ENCODE results near the gene LMO1. TPM values are rescaled to one million over a fixed set of nuclear protein-coding genes. Genes with fewer than 3 reads are reported as not detected.

The LMO1 gene
- total and polyA plus RNA-seq, 10 of the 15 experiments (the other 5 are each of a cell fraction or from before 2014, with no cell fraction given), result not detected

GRCh38 chr11:8260202-8260966 is 3.3 kb downstream of the LMO1 start (continued):
- TF ChIP-seq CEBPZ (IDR thresholded peaks at IDR 0.05; ENCODE audit: low read depth, low read length) (no peak), ZBTB40 (IDR thresholded peaks at IDR 0.05; ENCODE audit: borderline replicate concordance) (no peak), CEBPB (IDR thresholded peaks at IDR 0.05; ENCODE audit: borderline replicate concordance in 1 of 2, low read depth in 2 of 2, low read length in 2 of 2) (no peak), YY1 (IDR thresholded peaks at IDR 0.05; ENCODE audit: low read depth, low read length) (no peak)

Data from GM12878 (cell line).